HG02588 (cell line): ENCODE measurements around the gene ZDHHC11.
"Not testable (repeated sequence)": the region's sequence is repeated elsewhere in the genome, so short reads cannot be mapped to it uniquely, and the experiment has no call there.

ENCODE experiments used
- ATAC-seq: cut with Tn5 transposase; IDR thresholded peaks from one replicate; pipeline ENCODE4 v1.9.1; 2021; ENCODE audit warnings: mild to moderate bottlenecking, moderate library complexity; ENCODE audit not compliant: unreplicated experiment

Gene ZDHHC11

DNA sequence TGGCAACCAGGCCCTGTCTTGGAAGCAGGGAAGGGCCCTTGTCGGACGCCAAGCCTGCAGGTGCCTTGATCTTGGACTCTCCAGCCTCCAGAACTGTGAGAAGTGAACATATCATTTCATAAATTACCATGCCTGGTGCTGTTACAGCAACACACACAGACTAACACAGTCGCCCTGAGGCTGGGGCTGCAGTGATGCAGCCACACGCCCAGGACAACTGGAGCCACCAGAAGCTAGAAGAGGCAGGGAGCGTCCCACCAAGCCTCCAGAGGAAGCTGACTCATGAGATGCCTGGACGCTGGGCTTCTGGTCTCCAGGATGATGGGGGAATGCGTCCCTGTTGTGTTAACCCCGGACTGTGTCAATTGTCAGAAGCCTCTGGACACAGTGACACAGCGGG lies 71.8 kb downstream of the ZDHHC11 start:
- not testable (repeated sequence) for ATAC-seq

DNA sequence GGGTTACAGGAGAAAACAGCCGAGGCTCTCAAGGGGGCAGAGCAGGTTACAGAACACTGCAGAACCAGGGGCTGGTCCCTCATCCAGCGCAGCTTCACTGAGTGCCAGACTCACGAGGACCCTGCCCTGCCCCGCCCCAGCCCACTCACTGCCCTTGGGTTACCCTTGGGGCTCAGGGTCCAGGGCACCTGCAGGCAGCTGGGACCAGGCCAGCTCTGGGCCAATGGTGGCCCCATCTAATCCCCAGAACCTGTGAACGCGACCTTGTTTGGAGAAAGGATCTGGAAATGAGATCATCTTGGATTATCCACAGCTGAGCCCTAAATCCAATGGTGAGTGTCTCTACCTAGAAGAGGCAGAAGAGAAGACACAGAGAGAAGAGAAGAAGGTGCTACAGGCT lies 72.4 kb downstream of the ZDHHC11 start:
- not testable (repeated sequence) for ATAC-seq

DNA sequence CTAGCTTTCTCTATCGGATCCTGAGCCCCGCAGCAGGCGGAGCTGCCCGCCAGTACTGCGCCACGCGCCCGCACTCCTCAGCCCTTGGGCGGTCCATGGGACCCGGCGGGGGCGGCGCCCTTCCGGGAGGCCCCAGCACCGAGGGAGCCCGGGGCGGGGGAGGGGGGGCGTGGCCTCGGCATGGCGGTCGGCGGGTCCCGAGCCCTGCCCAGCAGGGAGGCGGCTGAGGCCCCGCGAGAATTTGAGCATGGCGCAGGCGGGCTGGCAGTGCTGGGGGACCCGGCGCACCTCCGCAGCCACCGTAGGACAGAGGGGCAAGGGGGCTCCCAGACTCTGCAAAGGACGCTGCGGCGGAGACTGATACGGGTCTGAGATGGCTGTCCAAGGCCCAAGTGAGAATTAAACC lies 73.0 kb downstream of the ZDHHC11 start:
- ATAC-seq: no peak

DNA sequence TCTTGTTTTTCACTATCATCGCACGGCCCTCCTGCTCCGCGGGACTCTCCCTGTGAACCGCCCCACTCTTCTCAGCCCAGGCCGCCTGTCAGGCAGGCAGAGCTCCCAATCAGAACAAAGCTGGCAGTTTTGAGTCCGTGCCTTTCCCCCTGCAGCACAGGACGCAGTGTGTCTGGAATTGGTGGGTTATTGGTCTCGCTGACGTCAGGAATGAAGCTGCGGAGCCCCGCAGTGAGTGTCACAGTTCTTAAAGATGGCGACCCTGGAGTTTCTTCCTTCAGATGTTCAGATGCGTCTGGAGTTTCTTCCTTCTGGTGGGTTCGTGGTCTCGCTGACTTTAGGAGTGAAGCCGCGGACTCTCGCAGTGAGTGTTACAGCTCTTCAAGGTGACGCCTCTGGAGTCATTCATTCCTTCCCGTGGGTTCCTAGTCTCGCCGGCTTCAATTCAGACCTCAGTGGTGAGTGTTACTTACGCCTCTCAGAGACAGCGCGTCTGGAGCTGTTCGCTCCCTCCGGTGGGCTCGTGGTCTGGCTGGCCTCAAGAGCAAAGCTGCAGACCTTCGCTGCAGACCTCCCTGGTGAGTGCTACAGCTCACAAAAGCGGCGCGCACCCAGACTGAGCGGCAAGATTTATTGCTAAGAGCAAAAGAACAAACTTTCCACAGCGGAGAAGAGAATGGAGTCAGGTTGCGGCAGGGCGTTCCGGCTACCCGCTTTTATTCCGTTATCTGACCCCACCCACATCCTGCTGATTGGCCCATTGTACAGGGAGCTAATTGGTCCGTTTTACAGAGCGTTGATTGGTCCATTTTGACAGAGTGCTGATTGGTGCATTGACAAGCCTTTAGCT lies 73.7 kb downstream of the ZDHHC11 start:
- no peak for ATAC-seq

DNA sequence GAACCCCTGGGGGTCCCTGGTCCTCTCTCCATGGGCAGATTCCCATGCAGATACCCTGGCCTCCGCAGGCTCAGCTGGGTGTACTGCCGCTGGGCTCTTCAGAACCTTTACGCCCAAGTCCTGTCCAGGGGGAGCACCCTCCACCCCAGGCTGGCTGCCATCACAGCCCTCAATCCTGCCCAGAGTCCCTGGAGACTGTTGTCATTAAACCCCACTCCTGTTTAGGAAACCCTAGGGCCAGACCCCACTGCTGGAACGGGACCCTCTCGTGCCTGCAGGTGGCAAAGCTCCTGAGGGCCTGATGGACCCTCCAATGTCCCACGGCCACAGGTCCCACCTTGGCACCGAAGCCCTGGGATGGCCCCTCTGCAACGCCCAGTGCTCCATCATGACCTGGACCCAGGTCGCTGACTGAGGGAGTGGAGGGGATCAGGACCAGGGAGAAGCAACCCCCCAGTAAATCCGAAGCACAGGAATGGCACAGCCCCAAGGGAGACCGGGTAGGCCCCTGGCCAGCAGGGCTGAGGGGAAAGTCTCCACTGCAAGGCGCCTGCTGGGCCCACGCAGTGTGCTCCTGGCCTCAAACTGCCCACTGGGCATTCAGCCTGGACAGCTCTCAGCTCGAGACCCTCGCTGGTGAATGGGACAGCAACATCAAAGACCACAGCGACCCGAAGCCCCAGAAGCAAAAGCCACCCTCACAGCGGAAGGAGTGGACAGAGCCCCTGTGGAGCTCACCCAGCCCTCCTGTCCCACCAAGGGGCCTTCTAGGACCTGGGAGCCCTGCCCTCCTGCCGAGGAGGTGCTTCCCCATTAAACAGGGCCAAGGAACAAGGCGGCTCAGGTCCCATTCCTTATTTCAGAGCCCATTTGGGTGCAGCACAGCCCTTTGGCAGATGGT lies 74.6 kb downstream of the ZDHHC11 start:
- ATAC-seq: no peak

DNA sequence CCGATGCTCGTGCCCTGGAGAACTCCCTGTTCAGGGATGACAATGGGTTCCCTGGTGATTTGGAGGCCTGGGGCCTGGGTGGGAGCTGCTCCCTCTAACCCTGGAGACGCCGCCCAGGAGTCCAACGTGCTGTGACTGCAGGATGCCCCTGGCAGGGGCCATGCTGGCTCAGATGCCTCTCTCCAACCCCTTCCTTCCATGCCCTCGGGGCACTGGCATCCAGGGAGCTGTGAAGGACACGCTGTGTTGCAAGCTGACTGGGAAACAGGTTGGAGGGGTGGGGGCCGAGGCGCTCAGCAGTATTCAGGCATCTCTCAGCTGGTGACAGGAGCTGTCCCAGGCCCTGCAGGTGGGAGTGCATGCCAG lies 75.2 kb downstream of the ZDHHC11 start:
- ATAC-seq: not testable (repeated sequence)

DNA sequence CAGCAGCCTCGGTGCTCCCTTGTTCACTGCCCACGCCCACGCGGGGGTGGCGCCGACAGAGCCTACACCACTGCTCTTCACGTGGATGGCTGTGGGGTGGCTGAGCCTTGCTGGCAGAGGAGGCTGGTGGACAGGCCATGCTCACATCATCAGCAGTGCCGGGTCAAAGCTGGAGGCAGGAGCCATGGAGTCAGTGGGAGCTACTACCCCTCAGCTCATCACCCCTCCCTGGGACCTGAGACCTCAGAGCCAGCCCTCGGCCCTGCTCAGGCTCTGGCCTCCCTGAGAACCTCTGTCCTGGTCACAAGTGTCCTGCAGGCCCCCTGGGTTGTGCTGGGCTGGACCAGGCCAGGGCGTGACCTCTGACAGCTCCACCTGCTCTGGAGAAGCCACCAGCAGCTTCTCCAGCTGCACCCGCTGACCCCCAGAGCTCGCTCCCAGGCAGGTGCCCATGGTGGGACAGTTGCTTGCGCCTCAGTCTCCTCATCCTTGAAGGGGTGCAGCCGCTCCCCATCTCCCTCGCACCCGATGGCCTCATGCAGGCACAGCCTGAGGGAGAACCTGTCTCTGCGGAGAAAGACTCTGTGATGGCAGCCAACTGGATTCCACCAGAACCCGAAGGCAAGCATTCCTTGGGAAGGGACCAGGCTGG lies 75.8 kb downstream of the ZDHHC11 start:
- not testable (repeated sequence) for ATAC-seq

DNA sequence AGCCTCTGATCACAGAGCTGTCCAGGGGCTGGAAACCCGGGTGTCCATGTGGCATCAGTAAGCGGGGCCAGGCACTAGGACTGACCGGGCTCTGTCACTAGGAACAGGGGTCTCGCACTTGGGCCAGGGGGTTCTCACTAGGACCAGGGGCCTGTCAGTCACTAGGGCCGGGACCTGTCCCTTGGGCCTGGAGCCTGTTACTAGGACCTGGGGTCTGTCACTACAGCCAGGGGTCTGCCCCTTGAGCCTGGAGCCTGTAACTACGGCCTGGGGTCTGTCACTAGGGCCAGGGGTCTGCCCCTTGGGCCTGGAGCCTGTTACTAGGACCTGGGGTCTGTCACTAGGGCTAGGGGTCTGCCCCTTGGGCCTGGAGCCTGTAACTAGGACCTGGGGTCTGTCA lies 76.5 kb downstream of the ZDHHC11 start:
- not testable (repeated sequence) for ATAC-seq

DNA sequence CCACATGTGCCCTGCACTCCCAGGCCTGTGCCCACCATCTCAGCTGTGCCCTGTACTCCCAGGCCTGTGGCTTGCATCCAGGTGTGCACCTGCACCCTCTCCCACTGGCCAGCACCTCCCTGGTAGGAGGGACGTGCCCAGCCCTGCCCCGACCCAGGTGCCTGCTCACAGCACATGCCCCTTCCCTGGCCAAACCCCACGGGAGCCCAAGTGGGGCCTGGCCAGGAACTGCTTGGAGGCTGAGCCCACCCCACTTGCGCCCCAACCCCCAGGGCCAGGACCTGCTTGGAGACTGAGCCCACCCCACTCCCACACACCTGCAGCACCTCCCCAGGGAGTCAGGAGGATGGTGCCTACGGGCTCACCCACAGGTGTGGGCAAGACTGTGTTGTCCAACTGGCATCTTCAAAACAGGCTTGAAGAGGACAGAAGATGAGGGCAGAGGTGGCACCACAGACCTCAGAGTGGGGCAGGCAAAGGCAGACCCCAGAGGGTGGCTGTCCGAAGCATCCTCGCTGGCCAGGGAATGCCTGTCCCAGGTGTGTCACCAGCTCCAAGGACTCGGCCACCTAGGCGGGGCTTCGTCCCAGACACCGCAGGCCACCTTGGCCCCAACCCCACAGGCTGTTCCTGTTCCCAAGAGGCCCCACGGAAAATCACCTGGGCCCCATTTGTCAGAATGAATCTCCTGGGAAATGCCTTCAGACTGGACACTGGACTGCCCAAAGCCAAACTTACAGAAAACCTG lies 77.1 kb downstream of the ZDHHC11 start:
- no peak for ATAC-seq

DNA sequence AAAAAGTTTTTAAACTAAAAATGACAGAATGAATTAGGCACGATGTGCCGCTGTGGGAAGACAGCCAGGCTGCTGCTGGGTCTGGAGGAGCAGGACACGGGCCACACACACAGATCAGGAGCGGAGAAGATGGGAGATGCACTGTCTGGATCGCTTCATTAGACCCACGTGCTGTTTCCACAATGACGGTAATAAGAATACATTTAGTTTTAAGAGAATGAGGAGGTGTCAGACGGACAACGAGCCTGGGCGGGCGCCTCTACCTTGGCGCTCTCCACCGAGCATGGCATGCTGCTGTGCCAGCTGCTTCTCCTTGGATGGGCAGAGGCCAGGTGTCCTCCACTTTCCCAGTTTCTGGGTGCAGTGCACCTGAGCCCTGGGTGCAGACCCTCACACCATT lies 77.9 kb downstream of the ZDHHC11 start:
- not testable (repeated sequence) for ATAC-seq

DNA sequence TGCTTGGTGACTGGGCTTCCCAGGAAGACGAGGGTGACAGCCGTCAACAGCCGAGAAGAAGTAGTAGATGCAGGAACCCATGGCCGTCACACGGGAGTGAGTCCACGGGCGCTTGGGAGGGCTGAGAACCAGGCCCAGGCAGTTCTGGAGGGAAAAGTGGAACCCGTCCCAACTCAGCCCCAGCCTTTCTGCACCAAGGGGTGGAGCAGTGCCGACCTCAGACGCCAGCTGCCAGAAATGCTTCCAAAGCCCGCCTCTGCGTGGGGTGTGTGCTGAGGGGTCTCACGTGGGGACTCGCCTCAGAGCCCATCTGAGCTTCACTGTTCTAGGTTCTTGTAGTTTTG lies 78.3 kb downstream of the ZDHHC11 start:
- not testable (repeated sequence) for ATAC-seq

DNA sequence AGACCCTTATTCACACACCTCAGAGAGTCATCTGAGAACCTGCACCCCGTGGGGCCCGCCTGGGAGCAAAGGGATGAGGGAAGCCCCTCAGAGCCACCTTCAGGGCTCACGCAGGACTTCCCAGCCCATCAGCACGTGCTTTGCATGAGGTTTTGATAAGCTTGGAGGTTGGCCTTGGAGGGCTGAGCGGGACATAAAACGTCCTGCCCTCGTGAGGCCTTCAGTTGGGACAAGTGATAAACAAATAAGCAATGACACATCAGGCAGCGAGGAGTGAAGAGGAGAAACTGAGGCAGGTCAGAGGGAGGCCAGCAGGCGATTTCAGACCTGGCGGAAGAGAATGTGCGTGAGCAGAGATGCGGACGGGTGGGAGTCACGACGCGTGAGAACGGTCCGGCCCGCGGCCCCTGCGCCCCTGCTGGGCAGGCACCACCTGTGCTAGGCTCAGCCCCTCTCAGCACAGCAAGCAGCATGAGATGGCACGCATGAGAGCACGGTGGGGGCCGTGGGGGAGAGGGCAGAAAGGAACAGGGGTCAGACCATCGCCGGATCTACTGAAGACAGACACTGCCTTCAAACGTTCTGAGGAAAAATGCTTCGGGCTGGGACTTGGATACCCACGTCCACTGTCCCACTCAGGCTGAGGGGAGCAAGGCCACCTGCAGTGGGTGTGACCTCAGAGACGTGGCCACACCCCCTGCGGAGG lies 78.8 kb downstream of the ZDHHC11 start:
- not testable (repeated sequence) for ATAC-seq

DNA sequence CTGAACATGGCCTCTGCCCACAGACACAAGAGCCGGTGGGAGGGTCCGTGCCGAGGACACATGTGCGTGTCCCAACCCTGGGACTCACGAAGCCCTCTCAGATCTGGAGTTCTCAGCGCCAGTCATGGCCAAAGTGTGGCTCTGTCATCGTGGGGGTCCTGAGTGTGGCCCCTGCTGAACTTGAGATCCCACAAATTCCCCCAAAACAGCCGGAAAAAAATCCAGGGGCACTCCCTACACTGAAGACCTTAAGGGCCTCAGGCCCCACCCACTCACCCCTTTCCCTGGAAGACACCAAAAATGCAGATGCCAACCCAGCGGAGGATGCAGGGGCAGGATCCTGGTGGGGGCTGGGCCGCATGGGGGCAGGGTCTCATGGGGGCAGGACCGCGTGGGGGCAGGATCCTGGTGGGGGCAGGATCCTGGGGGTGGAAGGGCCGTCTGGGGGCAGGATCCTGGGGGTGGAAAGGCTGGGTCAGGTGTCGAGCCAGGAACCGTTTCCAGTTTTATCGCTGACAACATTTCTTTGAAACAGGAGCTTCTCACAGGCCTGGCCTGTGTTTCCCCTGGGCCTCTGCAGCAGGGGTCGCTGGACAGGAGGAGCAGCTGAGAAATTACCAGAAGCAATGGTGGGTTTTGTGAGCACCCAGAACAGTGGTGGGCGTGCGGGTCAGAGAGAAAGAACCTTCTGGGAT lies 79.6 kb downstream of the ZDHHC11 start:
- ATAC-seq: not testable (repeated sequence)

DNA sequence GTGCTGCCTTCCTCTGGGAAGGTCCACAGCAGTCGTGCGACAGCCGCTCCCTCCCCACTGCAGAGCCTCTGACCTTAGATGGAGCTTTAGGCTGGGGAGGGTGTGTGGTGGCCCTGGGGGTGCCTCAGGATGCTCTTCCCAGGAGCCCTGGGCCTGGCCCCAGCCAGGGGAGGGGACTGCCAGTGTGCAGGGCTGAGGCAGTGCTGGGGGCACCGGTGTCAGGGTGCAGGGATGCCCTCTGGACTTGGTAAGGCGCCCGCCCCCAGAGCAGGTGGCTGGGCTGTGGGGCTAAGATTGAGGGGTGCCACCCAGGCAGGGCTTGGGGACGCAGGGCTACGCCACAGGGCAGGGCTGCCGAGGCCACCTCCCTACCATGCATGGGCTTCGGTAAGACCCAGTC lies 80.2 kb downstream of the ZDHHC11 start:
- not testable (repeated sequence) for ATAC-seq

DNA sequence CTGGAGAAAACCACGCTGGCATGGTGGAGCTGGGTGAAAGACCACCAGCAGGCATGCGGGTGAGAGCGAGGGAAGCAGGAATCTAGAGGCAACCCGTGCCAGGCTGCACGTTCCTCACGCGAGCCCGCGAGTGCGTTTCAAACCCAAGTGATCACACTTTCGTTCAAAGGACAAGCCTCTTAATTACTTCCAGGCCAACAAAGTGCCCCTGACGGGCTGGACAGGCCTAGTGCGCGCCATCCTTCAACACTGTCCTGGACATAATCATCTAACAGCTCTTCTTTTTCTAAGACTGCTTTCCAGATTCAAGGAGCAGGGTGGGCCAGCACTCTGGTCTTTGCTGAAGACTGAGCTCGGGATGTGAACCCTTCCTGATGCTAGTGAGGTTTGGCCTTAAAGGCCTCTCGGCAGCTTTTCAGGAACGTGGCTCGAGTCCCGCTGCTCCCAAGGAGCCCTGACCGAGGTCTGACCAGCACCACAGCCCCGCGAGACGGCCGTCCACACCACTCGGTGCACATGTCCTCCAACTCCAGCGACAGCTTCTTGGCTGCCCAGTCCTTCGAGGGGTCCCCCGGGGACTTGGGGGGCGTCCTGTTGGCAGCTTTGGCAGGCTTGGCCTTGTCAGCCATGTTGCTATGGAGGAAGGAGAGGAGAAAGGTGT lies 81.2 kb downstream of the ZDHHC11 start:
- ATAC-seq: not testable (repeated sequence)

DNA sequence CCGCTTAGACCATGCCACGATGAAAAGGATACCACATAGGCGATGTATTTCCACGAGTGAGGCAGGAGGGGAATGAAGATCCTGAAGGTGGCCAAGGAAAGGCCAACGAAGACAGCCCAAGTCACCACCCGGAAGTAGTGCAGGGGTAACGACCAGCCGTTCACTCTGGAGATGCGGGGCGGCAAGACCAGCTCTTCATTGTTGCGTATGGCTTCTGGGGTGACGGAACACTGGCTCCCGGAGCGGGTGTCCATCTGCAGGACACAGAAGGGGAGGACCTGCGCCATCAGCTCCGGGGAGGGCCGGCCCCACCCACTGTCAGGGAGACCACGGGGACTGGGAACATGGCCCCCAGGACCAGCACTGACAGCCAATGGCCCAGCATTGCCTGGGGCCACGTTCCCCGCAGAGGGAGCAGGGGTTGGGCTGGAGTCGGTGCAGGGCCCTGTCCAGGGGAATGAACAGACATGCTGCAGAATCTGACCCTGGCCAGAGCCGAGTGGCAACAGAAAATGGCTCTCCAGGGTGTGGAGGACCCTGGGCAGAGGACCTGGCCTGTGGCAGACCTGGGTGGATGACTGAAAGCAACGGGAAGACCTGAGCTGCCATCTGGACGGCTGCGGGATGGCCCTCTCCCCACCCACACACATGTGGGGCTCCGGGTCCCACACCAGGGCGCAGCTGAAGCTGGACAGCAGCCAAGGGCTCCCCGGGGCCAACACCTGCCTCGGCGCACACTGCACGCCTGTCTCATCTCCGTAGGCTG lies 83.9 kb downstream of the ZDHHC11 start:
- no peak for ATAC-seq

DNA sequence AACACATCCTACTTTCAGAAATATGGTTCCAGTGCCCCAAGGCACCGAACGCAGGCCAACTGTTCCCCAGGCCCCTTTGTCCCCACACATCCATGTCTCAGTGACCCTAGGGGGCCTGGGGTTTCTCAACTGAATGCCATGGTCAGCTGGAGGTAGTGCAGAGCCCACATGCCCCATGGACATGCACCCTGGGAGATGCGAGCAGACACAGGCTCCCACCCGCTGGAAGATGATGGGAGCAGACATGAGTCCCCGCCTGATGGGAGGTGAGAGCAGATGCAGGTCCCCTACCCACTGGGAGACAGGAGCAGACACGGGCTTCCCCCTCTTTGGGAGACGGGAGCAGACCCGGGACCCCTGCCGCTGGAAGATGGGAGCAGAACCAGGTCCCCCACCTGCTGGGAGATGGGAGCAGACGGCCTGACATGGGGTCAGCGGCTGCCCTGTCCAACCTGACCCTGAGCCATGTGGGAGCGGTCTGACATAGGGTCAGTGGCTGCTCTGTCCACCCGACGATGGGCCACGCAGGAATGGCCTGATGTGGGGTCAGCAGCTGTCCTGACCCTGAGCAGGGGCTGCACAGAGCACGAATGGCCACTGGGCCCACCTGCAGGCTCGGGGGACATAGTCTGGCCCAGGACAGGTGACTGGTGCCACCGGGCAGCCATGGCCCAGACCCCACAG lies 84.7 kb downstream of the ZDHHC11 start:
- no peak for ATAC-seq
